Kidney (tissue), 14 donors: ENCODE results near the gene CLASP2. TPM values are rescaled to one million over a fixed set of nuclear protein-coding genes. Genes with fewer than 3 reads are reported as not detected.

Experiments used
- DNase-seq, 5 donors: peaks; one replicate each; pipeline ENCODE4 v3.0.0-alpha.2; 2013 to 2020
- FAIRE-seq: peaks from 2 replicates; lab custom pipeline; 2012; peaks lifted over from hg19 to GRCh38; lab: Jason Lieb, UNC
- H3K27ac ChIP-seq, 2 donors: one replicate each; pipeline ENCODE4 v1.7.0; 2013; ENCODE audit warnings: low read depth in 2 of 2, low read length in 2 of 2, inconsistent platforms in 1 of 2
- H3K27me3 ChIP-seq: one replicate; pipeline ENCODE4 v1.7.1; 2013; ENCODE audit warnings: low read length, inconsistent platforms; ENCODE audit not compliant: control insufficient read depth, insufficient read depth
- H3K36me3 ChIP-seq, 3 donors: one replicate each; pipeline versions ENCODE4 v1.7.0 to v1.7.1; 2013; ENCODE audit warnings: low read length in 3 of 3, control low read depth in 1 of 3, inconsistent platforms in 1 of 3; ENCODE audit not compliant: insufficient read depth in 3 of 3, control insufficient read depth in 2 of 3
- H3K4me1 ChIP-seq, 3 donors: one replicate each; pipeline versions ENCODE4 v1.7.0 to v1.7.1; 2013; ENCODE audit warnings: low read length in 3 of 3, inconsistent platforms in 1 of 3, low read depth in 1 of 3; ENCODE audit not compliant: control insufficient read depth in 2 of 3, insufficient read depth in 2 of 3
- H3K4me3 ChIP-seq, 3 donors: one replicate each; pipeline versions ENCODE4 v1.7.0 to v1.8.1; 2013; ENCODE audit warnings: low read length in 3 of 3, control low read depth in 1 of 3, inconsistent platforms in 1 of 3
- H3K9ac ChIP-seq, 3 donors: one replicate each; pipeline versions ENCODE4 v1.7.0 to v1.7.1; 2013; ENCODE audit warnings: low read length in 3 of 3, control low read depth in 1 of 3, inconsistent platforms in 1 of 3
- H3K9me3 ChIP-seq, 3 donors: one replicate each; pipeline versions ENCODE4 v1.7.0 to v1.7.1; 2013; ENCODE audit warnings: low read length in 3 of 3, control low read depth in 1 of 3, inconsistent platforms in 1 of 3; ENCODE audit not compliant: control insufficient read depth in 2 of 3, insufficient read depth in 1 of 3
- CTCF ChIP-seq: IDR thresholded peaks from 3 replicates; pipeline ENCODE4 v1.5.1; 2012; ENCODE audit warnings: mild to moderate bottlenecking, moderate library complexity, borderline replicate concordance; ENCODE audit not compliant: insufficient read depth; ENCODE audit errors: extremely low read depth
- intact Hi-C: fragments of 100-400 bp; cut with DNase I; formaldehyde crosslinking; loops from one replicate; pipeline ENCODE4 v1.11.1; 2022
- polyA plus RNA-seq: library from polyadenylated mRNA; stranded (reverse); fragments of 350-450 nt; fragmentation: Illumina TruSeq; extraction: RNeasy Lipid Tissue Mini Kit (QIAGEN cat#74804); gene quantifications from one replicate; pipeline ENCODE4 v1.2.3, GENCODE V29; 2014; ENCODE audit warnings: low read depth, low replicate concordance; ENCODE audit not compliant: insufficient read depth
- total RNA-seq: library from RNA; stranded (reverse); fragmentation: NEBNext Ultra II Directional; extraction: Animal tissue kit (Norgen Biotek cat#: 25700); gene quantifications from one replicate; pipeline ENCODE4 v1.2.1, GENCODE V29; 2021
- donor health status: control.
- donor health status: control.
- donor health status: control.
- donor health status: control.
- donor health status: control.
- donor health status: DM: yes; HTN: yes; CAD: no.
- donor health status: Normal renal cell carcinoma (clear cell type).

CLASP2 gene
- total and polyA plus RNA-seq, 2 donors from 2014 or later = 8.8 to 58.5 TPM

DNA sequence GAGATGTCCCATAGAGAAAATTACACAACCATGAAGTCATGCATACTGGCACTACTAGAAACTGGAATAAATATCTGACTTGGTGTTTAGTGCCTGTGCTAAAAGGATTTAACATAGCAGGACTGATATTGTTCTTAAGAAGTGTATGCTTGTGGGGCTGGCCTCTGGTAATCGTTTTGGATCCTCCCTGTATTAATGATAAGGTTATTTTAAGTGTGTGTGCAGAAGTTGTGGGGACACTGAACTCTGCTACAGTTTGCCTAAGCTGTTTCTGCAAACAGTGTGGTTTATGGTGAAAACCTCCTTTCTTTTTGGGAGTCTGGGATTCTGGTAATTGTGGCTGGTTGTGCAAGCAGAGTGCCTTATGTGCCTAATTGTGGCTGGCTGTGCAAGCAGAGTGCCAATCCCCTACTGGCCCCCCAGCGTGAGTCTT lies 120.8 kb downstream of the CLASP2 start:
- no peaks in the 10 kb centered on the region for H3K4me1 ChIP-seq
- peaks cover 0 to 3% (median under 1%) of the 10 kb centered on the region in 3 donors for H3K36me3 ChIP-seq
- no peak overlapping the region for H3K4me3 ChIP-seq
- intact Hi-C loops = no loop called here
- no peak overlapping the region for H3K27ac ChIP-seq
- H3K9me3 ChIP-seq = no peaks in the 10 kb centered on the region
- no peak overlapping the region for H3K9ac ChIP-seq
- DNase-seq = no peak
- no peak for FAIRE-seq
- TF ChIP-seq CTCF = no peak
- no peaks in the 10 kb centered on the region for H3K27me3 ChIP-seq

GRCh38 chr3:33592999-33593398 lies 125.1 kb downstream of the CLASP2 start:
- H3K4me3 ChIP-seq = no peak overlapping the region
- FAIRE-seq (no peak), DNase-seq (no peak)
- no peaks in the 10 kb centered on the region for H3K36me3 ChIP-seq
- H3K9me3 ChIP-seq = no peaks in the 10 kb centered on the region
- H3K4me1 ChIP-seq = no peaks in the 10 kb centered on the region
- H3K9ac ChIP-seq = no peak overlapping the region
- H3K27ac ChIP-seq = no peak overlapping the region
- no peak for TF ChIP-seq CTCF
- H3K27me3 ChIP-seq = no peaks in the 10 kb centered on the region
- intact Hi-C loops = no loop called here

GRCh38 chr3:33590541-33590940 lies 127.5 kb downstream of the CLASP2 start:
- no peak overlapping the region for H3K27ac ChIP-seq
- no peak overlapping the region for H3K4me3 ChIP-seq
- H3K36me3 ChIP-seq = no peaks in the 10 kb centered on the region
- no peaks in the 10 kb centered on the region for H3K27me3 ChIP-seq
- DNase-seq (no peak), FAIRE-seq (no peak)
- no peak for TF ChIP-seq CTCF
- H3K9me3 ChIP-seq = no peaks in the 10 kb centered on the region
- H3K4me1 ChIP-seq = no peaks in the 10 kb centered on the region
- intact Hi-C loops = no loop called here
- no peak overlapping the region for H3K9ac ChIP-seq

- no peak for FAIRE-seq
- Histone ChIP-seq H3K9me3 (no peaks in the 10 kb centered on the region), H3K36me3 (peaks cover 0 to 10% (median 2%) of the 10 kb centered on the region in 3 donors), H3K4me1 (no peaks in the 10 kb centered on the region), H3K27me3 (no peaks in the 10 kb centered on the region), H3K4me3 (no peak overlapping the region), H3K9ac (no peak overlapping the region), H3K27ac (no peak overlapping the region)
- TF ChIP-seq CTCF = no peak
- intact Hi-C loops = no loop called here
- DNase-seq = no peak
Observed at GRCh38 chr3:33586402-33586801, 131.7 kb downstream of the CLASP2 start.
